Measurements from ENCODE around the gene MDK. TPM values are rescaled to one million over a fixed set of nuclear protein-coding genes. Genes with fewer than 3 reads are reported as not detected.

Gene MDK
- total and polyA plus RNA-seq, 2 of the 4 experiments (the other 2 are of a cell fraction) = 25.8 to 377 TPM

- Histone ChIP-seq H3K36me3 (ENCODE audit: control insufficient read depth, insufficient read depth, low read length) (peaks cover 6% of the 10 kb centered on the region; the same call in 1 of the 2 replicates), H2BK120ac (ENCODE audit: low read depth, low read length) (no peak overlapping the region), H3K14ac (replicated peaks; ENCODE audit: low read depth, low read length) (no peak overlapping the region), H2BK20ac (ENCODE audit: low read depth, low read length) (no peak overlapping the region), H3K4me2 (ENCODE audit: low read depth, low read length) (no peak overlapping the region), H3K79me1 (ENCODE audit: low read depth in 1 of 2, low read length in 2 of 2) (peaks cover 27 to 69% of the 10 kb centered on the region in 2 experiments), H2AK5ac (ENCODE audit: low read depth, low read length) (no peak overlapping the region), H4K20me1 (ENCODE audit: insufficient read depth, low read length) (peaks cover 33% of the 10 kb centered on the region), H2AFZ (replicated peaks; ENCODE audit: low read length, poor library complexity) (no peak overlapping the region), H3K9ac (ENCODE audit: low read depth, low read length) (no peak overlapping the region), H4K91ac (ENCODE audit: insufficient read depth, low read depth, low read length) (no peak overlapping the region), H2AK9ac (replicated peaks; ENCODE audit: low read depth, low read length, poor library complexity) (no peak overlapping the region), H3K4ac (ENCODE audit: low read depth, low read length) (no peak overlapping the region), H3K23ac (ENCODE audit: low read depth, low read length) (no peak overlapping the region), H3K18ac (ENCODE audit: low read depth, low read length) (no peak overlapping the region), H3K56ac (ENCODE audit: extremely low read depth, insufficient read depth, low read length) (no peak overlapping the region), H3K4me3 (ENCODE audit: insufficient read depth, low read depth, low read length) (no peak overlapping the region), H3K9me3 (ENCODE audit: control insufficient read depth, insufficient read depth, low read length) (no peaks in the 10 kb centered on the region), H2BK5ac (ENCODE audit: low read depth, low read length, poor library complexity, severe bottlenecking) (no peak overlapping the region), H3K27ac (ENCODE audit: insufficient read depth, low read length) (no peak overlapping the region), H3K27me3 (ENCODE audit: control insufficient read depth, insufficient read depth, low read length) (no peaks in the 10 kb centered on the region), H4K8ac (ENCODE audit: low read depth in 2 of 2, low read length in 2 of 2) (no peak overlapping the region), H3K4me1 (ENCODE audit: control insufficient read depth, insufficient read depth, low read length) (peaks cover 41% of the 10 kb centered on the region), H2BK15ac (ENCODE audit: low read depth, low read length) (no peak overlapping the region), H4K5ac (ENCODE audit: low read depth, low read length) (no peak overlapping the region), H3K9me1 (ENCODE audit: insufficient read depth, low read length) (peaks cover 9% of the 10 kb centered on the region; the same call in 1 of the 2 replicates)
- TF ChIP-seq ELK1 (IDR thresholded peaks at IDR 0.05; ENCODE audit: borderline replicate concordance, low read depth, low read length) = no peak
- TF ChIP-seq, protein P1, sequence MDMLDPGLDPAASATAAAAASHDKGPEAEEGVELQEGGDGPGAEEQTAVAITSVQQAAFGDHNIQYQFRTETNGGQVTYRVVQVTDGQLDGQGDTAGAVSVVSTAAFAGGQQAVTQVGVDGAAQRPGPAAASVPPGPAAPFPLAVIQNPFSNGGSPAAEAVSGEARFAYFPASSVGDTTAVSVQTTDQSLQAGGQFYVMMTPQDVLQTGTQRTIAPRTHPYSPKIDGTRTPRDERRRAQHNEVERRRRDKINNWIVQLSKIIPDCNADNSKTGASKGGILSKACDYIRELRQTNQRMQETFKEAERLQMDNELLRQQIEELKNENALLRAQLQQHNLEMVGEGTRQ (IDR thresholded peaks at IDR 0.05; ENCODE audit: low read depth, low read length) = no peak
- no peak for TF ChIP-seq CEBPB (IDR thresholded peaks at IDR 0.05; ENCODE audit: low read depth, low read length)
- TF ChIP-seq BHLHE40 (IDR thresholded peaks at IDR 0.05; ENCODE audit: low read depth, low read length) = no peak
- no peak for TF ChIP-seq CHD1 (IDR thresholded peaks at IDR 0.05; ENCODE audit: low read depth, low read length)
- no peak for TF ChIP-seq MXI1 (IDR thresholded peaks at IDR 0.05; ENCODE audit: borderline replicate concordance, low read depth, low read length)
- BruUV-seq (replicated peaks) = no TSS peak
- POLR2A ChIA-PET (ENCODE audit: unreplicated experiment) = no interaction called here
- CTCF ChIA-PET = interaction anchor here (0.7 kb wide), 1 partner anchor 13 kb away, joined by 3 read pairs; no protein-coding TSS in a partner anchor
- whole genome bisulfite sequencing, 2 experiments (ENCODE audit: extremely low coverage in 2 of 2, insufficient read length in 1 of 2) = no CpG with 5 or more reads among the region's 3 CpGs
- in situ Hi-C loops (cut with MboI; ENCODE audit: low sequenced_read_pairs) (no loop called here), intact Hi-C loops (cut with micrococcal nuclease) (no loop called here), dilution Hi-C loops (cut with HindIII; ENCODE audit: low sequenced_read_pairs, unreplicated experiment) (no loop called here)
- ATAC-seq (ENCODE audit: low read depth) (no peak), DNase-seq (no peak)
Measured at GRCh38 chr11:46364791-46365190, 16.7 kb upstream of the MDK start.

Measured in IMR-90 (cell line).